GM19351 (cell line): ENCODE data around the gene CADPS.
A peak's percentile ranks its signal among the peaks of the same experiment; 100 is the strongest.

Experiments used
- ATAC-seq: cut with Tn5 transposase; IDR thresholded peaks from one replicate; pipeline ENCODE4 v1.9.1; 2021; ENCODE audit warnings: mild to moderate bottlenecking, moderate library complexity; ENCODE audit not compliant: unreplicated experiment

Gene CADPS

DNA sequence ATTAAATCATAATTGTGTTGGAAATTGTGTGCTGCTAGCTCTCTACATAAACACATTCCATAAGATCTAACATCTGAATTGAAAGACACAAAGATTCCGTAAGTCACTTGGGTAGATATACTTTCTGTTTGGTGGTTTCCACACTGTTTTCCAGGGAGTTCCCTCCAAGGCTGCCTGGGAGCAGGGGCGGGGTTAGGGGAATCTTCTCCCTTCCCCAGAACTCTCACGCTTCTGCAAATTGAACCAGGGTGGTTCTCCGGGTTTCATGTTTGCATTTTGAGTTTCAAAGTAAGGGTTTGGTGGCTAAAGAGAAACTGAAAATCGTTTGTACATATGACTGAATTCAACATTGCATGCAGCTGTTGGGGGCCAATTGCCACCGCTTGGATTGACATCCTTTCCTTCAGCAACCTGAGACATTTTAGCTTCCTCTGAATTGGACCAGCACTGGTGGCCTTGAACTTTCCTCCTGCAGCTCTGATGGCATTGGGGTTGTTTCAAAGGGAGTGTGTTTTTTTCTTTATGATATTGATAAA is 309.1 kb downstream of the CADPS start:
- peak; percentile 77 for ATAC-seq

DNA sequence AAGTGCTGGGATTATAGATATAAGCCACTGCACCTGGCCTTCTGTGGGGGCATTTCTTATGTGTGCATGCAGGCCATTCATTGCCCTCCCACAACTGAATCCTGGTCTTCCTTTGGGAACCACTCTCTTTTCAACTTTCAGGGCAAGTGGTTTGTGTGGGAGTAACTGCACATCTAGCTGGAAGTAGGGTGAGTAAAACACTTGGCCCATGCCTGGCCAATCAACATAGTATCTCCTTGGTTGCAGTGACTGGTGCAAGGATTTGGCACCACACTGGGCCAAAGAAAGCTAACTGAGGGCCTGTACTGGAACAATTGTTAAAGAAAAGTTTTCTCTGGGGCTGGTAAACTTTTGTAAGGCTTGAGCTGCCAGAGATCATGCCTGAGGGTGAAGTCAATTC is 312.6 kb downstream of the CADPS start:
- ATAC-seq, result no peak

DNA sequence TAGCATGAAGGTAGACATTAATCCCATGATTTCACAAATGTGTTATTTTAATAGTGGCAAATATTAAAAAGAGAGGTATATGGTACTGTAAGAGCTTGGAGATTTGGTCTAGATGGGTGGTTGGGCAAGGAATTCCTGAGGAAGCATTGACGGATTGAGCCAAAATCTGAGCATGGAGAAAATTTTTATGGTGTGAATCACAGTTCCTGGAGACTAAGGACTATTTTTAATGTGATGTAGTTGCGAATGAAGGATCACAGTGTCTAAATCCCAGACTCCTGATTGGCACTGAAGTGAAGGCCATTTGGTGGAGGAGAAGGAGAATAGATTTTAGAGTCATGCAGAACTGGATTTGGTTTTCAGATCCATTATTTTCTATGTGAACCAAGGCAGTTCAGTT is 313.2 kb downstream of the CADPS start:
- ATAC-seq, result no peak

DNA sequence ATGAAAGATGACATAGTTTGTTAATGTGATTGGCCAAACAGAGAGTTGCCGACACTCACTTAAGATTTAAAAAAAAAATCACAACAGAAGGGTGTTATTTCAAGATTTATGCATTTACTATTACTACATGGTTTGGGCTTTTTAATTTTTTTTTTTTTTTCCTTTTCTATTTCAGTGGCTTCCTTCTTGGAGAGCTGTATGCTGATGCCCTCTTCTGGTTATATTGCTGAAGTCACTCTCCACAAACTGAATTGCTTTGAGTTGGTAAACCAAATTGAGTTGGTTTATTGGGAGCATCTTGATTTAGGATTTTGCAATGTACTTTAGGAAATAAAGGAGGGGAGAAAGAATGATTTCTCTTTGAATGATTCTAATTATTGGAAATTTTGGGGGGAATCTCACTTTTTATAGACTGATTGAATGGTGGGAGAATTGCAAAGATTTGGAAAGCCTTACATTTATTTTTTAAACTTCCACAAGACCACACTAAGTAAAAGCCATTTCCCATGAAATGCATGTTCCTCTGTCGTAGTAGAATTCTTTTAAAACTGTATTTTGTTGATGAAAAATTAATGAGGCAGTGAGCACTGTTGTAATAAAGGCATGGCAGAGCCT is 315.3 kb downstream of the CADPS start:
- ATAC-seq, result no peak

DNA sequence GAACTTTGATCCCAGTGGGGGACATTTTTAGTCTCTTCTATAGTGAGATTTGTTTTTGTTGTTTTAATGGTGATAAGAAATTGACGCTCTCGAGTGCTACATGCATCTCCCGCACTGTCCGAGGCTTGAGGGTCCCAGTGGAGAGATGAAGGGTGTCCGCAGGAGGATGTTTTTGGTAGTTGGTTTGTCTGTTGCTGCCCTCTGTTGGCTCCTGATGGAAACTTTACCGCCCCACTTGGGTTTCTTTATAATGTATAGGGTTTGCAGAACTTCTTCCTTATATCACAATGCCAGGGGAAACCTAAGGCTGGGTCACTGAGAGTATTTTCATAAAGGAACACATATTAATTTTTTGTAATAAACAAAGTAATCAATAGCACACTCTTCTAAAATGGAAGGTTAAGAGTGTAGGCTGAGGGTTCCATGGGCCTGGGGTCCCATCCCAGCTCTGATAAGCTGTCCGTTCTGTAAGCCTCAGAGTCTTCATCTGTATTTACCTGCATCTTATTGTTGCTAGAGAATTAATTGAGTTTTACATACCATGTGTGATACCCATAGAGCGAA is 316.6 kb downstream of the CADPS start:
- peak; percentile 63 for ATAC-seq

DNA sequence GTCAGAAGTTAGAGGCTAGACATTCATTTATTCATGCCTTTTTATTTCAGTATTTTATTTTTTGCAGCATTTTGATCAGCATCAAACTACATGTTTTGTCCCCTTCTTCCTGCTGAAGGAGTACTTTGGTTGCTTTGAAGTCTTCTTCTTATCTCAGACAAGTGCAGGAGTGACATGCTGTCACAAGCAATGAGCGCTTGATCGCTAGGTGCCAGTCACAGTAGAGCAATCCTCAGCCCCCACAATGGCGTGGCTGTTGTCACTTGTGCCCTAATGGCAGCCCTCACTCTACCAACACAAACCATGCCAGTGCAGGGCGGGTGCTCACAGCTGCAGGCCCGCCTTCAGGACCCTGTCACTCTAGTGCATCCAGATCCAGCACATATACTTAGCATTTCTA is 317.2 kb downstream of the CADPS start:
- ATAC-seq, result no peak

DNA sequence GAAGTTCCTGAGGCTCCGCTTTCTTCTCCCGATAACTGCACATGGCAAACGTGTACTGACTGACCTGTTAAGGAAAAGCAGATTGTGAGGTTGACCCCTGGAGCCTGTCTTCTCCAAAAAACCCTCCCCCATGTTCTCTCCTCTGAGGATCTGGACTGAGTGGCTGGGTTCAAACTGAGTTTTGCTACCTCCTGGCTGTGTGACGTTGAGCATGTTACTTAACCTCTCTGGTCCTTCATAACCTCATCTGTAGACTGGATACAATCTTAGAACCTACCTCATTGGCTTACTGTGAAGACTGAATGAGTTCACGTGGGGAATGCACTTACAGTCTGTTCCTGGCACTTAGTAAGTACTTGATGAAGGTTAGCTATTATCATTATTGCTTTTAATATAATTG is 317.8 kb downstream of the CADPS start:
- ATAC-seq, result no peak

DNA sequence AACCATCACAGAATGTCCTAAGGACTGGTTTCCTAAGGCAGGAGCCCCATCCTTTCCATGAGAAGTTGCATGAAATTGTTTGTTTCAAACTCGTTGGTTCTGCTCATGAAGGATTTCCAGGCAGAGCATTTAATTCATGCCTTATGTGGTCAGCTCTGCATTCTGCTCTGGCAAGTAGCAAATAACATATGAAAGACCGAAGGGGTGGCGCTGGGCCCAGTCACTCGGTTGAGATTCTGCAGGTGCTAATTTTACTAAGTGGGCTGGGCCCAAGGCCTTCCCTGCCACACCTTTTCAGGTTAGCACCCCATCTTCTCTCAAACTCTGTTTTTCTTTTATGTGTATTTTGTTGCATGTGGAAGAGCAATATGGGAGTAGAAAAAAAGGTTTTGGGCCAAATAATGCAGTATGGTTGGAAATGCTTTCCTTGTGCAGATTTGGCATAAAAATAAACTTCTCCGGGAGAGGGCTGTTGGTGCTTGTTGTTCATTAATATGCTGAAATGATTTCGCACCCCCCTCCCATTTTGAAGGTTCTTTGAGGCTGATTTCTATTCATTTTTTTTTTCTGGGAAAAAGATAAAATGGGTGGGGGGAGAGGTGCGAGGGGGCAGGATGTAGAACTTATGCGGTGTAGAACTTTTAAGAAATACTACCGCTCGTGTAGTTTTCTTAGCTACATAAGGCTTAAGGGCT is 318.9 kb downstream of the CADPS start:
- no peak for ATAC-seq

DNA sequence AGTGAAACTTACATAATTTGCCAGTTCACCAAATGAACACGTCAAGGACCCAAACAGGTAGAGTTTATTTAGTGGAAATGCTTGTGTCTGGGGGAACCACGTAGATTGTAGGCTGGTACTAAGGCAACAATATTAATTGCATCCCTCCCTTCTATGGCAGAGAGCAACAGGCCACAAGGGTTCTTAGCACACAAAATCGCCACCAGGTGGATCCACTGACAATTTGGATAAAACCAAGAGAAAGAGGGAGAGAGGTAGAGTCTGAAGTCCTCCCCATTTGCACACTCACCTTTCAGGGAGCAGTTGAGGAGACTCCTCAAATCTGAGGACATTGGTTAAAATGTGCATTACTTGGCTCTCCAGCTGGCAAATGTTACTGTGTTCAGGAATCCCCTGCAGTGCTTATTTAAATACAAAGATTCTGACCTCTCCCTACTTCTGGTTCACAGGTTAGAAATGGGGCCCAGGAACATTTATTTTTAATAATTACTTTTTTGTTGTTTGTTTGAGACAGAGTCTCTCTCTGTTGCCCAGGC is 320.9 kb downstream of the CADPS start:
- no peak for ATAC-seq

DNA sequence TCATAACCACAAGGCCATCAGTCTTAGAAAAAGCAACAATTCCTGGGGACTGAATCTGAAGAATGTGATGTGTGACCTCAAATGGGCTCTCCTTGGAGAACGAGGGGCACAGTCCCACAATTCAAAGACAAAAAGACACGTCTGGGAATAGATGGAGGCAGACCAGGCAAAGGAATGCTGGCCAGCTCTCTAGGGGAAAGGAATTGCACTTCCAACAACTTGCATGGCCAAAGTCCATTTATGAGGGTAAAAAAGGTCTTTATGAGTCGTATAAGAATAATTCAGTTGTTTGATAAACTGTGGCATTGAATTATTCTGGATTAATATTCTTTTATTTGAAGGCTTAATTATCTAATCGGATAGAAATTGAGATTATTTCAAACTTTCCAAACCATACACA is 321.4 kb downstream of the CADPS start:
- no peak for ATAC-seq

DNA sequence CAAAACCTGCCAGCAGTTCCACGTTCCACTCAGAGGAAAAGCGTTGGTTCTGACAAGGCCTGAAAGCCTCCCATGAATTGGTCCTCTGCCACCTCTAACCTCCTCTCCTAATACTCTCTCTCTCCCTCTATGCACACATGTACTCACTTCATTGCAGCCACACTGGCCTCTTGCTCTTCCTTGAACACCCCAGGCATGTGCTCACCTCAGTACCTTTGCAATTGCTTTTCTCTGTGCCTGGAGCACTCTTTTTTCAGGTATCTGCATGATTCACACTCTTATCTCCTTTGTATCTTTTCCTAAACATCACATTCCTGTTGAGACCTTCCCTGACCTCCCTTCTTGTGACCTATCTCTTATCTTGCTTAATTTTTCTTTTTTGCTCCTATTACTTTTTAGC is 323.7 kb downstream of the CADPS start:
- no peak for ATAC-seq

DNA sequence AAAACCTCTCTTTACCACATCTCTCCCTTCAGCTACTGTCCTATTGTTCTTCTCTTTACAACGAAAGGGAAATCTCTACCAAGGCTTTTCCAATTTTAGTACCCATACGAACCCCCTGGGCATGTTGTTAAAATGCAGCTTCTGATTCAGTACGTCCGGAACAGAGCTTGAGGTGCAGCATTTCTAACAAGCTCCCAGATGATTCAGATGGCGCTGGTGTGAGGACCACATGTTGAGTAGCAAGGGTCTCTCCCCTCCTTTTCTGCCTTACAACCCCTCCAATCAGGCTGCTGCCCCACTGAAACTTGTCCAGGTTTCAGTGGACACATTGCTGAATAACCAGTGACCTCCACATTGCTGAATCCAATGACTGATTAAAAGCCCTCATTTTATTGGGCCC is 324.8 kb downstream of the CADPS start:
- ATAC-seq, result no peak

DNA sequence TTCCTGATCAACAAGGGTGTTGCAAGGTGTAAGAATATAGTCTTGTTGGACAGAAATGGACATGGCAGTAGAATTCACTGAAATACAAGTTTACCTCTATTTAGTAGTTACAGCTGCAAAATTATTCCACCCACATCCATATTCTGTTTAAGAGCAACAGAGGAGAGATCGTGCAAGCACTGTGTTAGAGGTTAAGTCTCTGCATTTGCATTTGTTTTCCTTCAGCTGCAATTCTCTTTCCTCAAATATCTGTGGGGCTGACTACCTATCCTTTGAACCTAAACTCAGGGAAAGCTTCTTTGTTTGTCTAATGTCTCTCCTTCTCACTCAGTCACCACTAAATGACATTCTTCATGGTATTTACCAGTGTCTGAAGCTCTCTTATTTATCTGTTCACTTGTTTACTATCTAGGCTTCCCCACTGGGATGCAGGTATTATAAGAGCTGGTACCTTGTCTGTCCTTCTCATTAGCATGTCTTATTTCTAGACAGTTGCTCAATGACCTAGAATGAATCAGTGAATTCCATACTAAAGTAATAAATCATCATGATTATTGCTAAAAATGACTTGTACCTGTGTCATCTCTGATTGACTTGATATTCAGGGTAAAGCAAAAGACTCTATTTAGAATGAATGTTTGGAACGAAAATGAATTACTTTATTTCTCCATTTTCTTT is 326.5 kb downstream of the CADPS start:
- no peak for ATAC-seq

DNA sequence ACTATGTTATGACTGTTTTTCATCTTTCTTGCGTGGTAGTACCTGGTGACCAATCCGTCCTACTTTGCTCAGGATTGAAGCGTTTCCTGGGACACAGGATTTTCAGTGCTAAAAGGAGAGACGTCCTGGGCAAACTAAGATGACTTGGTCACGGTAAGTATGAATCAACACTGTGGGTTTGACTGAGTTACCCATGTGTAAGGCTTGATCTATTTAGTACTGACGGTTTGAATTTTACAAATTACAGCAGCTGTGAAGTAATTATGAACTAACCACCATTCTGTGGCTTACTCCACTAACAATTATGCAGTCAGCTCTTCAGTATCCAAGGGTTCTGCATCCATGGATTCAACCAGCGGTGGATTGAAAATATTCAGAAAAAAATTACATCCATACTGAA is 328.9 kb downstream of the CADPS start:
- ATAC-seq, result no peak

DNA sequence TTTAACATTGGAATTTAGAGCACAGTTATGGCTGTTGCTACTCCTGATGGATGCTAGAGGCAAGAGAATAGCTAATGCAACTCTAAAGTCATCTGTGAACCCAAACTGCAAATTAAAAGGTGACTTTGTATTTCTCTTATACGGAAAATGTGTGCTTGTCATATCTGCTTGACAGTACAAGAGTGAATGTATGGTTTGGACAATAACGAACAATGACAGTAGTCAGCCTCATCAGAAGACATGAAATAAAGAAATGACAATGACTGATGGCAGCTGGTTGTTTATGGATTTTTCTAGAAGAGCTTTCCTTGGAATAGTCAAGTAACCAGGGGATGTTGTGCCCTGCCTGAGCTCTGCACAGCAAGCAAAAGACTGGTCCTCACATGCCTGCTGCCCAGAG is 333.0 kb downstream of the CADPS start:
- ATAC-seq, result no peak

DNA sequence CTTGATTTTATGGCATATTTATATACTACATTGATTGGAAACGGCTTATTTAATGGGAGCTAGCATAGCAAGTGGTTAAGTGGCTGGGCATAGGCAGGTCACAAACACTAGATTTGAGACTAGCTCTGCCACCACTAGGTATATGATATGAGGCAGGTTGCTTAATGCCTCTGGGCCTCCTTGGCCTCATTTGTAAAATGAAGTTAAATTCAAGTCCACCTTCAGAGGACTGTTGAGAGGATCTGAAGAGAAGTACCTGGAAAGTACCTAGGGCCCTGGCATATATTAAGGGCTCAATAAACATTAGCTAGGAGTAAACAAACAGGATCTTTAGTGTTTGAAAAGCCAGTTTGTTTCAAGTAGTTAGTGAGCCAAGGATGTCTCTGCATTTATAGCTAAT is 335.5 kb downstream of the CADPS start:
- no peak for ATAC-seq

DNA sequence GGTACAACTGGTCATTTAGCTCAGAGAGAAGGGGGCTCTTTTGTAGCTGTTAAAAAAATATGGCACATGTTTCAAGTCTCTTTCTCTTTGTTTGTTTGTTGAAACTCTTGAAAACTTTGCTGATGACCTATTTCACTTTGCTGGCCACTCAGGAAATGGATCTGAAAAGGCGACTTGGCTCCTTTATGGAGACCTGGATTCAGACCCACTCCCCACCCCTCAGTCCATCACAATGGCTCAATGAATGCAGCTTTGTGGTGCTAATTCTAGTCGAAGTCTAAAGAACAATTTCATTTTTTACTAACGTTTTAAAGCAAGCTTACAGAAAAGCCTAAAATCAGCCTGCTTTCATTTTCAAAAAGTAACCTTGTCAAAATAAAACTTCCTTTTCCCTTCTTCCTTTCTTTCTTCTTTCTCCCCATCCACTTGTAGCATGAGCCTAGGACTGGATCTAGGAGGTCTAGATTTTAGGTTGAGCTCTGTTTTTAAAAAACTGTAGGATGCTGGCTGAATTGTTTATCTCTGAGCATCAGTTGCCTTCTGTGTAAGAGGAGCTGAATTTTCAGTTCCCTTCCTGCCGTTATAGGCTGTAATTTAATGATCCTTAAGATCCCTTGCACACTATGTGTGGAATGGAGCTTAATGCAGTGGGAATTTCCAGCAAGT is 336.4 kb downstream of the CADPS start:
- ATAC-seq, result no peak

DNA sequence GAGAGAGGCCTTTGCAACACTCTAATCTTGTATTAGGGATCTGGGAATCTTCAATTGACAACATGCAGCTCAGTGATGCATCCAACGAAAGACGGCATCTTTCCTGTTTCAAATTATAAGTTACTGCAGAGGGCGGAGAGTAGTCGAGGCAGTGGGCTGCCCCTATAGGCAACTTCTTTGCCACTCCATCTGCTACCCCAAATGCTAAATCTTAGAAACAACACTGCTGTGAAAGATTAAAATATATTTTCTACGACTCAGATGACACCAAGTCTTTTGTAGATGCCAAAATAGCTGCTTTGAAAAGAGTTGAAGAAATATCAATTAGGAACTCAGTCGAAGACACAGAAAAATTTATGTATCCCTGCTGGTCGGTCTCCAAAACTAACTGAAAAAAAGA is 340.9 kb downstream of the CADPS start:
- ATAC-seq, result no peak

DNA sequence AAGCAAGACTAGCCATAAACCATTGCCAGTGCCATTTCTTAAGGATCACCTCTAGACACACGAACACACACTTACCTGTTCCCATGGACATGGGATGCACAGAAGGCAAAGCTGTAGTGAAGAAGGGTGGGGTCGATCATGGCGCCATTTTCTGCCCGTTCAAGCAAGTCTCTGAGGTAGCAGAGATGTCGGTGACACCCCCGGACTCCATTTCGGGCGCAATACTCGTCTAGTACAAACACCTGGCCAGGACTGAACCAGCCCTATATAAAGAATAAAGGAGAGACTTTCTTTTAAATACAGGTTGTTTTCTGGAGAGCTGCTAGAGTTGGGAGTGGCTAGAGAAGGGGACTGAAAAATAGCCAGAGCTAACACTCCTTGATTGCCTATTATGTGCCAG is 342.4 kb downstream of the CADPS start:
- ATAC-seq, result no peak

DNA sequence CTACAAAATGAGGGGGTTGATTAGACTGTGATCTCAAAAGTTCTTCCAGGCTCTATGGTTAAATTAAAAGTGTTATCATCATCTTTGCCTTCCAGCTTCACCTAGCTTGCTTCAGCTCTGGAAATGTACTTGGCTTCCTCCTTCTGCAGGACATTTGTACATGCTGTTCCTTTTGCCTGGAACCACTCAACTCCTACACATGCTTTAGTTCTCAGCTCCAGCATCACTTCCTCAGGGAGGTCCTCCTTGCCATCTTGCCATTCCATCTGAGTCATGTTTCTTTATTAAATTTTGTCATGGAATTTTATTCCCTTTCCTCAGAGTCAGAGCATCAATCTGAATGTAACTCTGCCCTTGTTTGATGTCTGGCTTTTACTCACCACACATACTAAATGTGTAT is 343.2 kb downstream of the CADPS start:
- ATAC-seq, result no peak

DNA sequence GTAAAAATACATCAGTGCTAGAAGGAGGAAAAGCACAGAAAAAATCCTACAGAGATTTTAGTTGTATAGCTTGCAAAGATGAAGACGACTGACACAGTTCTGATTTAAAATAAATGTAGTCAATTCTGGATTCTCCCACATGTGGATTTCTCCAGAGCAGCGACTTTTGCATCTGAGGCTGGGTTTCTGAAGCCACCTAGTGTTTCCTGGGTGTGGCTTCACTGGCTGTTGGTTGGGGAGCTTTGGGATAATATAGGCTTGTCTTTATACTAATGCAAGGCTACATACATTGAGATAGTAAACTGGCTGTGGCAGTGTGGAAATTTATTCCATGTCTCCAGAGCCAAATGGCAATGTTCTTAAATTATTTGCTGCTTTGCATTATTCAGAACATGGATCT is 343.7 kb downstream of the CADPS start:
- no peak for ATAC-seq
